ENCODE results near the gene CST4.

- TF ChIP-seq EZH2phosphoT487 (IDR thresholded peaks at IDR 0.05; ENCODE audit: borderline replicate concordance, low read length) (no peak), CTCF (IDR thresholded peaks at IDR 0.05; ENCODE audit: low read depth, low read length, poor library complexity, severe bottlenecking) (no peak)
Measured at GRCh38 chr20:23710771-23711170, 21.9 kb upstream of the CST4 start.
